ENCODE measurements around the gene TMPRSS3.

DNA sequence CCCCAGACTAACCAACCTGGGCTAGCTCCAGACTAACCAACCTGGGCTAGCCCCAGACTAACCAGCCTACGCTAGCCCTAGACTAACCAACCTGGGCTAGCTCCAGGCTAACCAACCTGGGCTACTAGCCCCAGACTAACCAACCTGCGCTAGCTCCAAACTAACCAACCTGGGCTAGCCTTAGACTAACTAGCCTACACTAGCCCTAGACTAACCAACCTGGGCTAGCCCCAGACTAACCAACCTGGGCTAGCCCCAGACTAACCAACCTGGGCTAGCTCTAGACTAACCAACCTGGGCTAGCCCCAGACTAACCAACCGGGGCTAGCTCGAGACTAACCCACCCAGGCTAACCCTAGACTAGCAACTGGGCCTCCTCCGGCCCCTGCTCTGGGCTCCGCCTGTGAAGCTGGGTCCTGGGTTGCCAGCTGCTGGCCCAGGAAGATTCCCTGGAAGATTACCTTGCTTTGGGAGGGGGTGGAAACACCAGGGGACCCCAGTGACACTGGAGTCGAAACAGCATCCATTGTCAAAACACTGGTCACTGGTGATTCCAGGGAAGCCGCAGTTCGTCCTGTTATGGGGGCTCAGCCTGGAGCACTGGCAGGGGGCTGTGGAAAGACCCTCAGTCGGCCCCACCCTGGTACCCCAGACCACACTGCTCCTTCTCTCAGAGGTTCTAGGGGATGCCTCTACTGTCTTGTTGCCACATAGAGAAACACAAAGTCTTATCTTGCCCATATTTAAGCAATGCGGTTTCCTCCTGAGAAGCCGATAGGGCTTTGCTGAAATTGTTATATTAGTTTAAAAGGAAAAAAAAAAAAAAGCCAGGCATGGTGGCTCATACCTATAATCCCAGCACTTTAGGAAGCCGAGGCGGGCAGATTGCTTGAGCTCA lies 46.2 kb downstream of the TMPRSS3 start:
- TF ChIP-seq, protein P1, sequence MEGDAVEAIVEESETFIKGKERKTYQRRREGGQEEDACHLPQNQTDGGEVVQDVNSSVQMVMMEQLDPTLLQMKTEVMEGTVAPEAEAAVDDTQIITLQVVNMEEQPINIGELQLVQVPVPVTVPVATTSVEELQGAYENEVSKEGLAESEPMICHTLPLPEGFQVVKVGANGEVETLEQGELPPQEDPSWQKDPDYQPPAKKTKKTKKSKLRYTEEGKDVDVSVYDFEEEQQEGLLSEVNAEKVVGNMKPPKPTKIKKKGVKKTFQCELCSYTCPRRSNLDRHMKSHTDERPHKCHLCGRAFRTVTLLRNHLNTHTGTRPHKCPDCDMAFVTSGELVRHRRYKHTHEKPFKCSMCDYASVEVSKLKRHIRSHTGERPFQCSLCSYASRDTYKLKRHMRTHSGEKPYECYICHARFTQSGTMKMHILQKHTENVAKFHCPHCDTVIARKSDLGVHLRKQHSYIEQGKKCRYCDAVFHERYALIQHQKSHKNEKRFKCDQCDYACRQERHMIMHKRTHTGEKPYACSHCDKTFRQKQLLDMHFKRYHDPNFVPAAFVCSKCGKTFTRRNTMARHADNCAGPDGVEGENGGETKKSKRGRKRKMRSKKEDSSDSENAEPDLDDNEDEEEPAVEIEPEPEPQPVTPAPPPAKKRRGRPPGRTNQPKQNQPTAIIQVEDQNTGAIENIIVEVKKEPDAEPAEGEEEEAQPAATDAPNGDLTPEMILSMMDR (IDR thresholded peaks at IDR 0.05; ENCODE audit: insufficient read depth, low read length, poor library complexity, severe bottlenecking), result no peak
- no peak for TF ChIP-seq EZH2phosphoT487 (conservative IDR thresholded peaks at IDR 0.05; ENCODE audit: low read length)

Measured in SU-DHL-6 (cell line).